GM12878 (cell line): ENCODE data around the gene UBAP1. TPM values are rescaled to one million over a fixed set of nuclear protein-coding genes. Genes with fewer than 3 reads are reported as not detected.
"Not testable (repeated sequence)": the region's sequence is repeated elsewhere in the genome, so short reads cannot be mapped to it uniquely, and the experiment has no call there.

Experiments used
- ATAC-seq: fragments of 200-7000 bp; cut with Tn5 transposase; 3 replicates; pipeline ENCODE4 v1.9.1; 2020; ENCODE audit warnings: mild to moderate bottlenecking, moderate library complexity
- BruUV-seq: library from RNA; stranded (reverse); fragments of 400-500 nt; replicated peaks from 2 replicates; lab custom pipeline; 2021; lab: Mats Ljungman, UMichigan
- CTCF ChIA-PET: fragments of 300-600 bp; sonication (Branson Sonifier 250); formaldehyde crosslinking; extraction: SDS; loops from one replicate; lab custom pipeline; 2021; ENCODE audit warnings: inconsistent platforms; lab: Yijun Ruan, JAX
- POLR2A ChIA-PET: fragments of 350-600 bp; formaldehyde crosslinking; extraction: SDS; loops from one replicate; lab custom pipeline; 2021; ENCODE audit warnings: inconsistent platforms; lab: Charles Lee
- RAD21 ChIA-PET: fragments of 300-600 bp; sonication (Branson Sonifier 250); formaldehyde crosslinking; loops from one replicate; lab custom pipeline; 2023; ENCODE audit warnings: antibody characterized with exemption; ENCODE audit not compliant: unreplicated experiment; lab: Charles Lee
- SMC1A ChIA-PET: fragments of 300-600 bp; sonication (Branson Sonifier 250); formaldehyde crosslinking; loops from one replicate; lab custom pipeline; 2023; ENCODE audit not compliant: unreplicated experiment, uncharacterized antibody; lab: Charles Lee
- DNase-seq: peaks from one replicate; pipeline ENCODE4 v3.0.0-alpha.2; 2011; ENCODE audit warnings: low read depth, low spot score
- FAIRE-seq: peaks from 3 replicates; lab custom pipeline; 2011; peaks lifted over from hg19 to GRCh38; lab: Jason Lieb, UNC
- H2AFZ ChIP-seq: 2 replicates; pipeline ENCODE4 v1.6.0; 2011; ENCODE audit warnings: low read depth, low read length, control low read depth; ENCODE audit not compliant: control insufficient read depth
- H3K27ac ChIP-seq: 2 replicates; pipeline ENCODE4 v1.5.1; 2011; ENCODE audit warnings: control low read depth; ENCODE audit not compliant: control insufficient read depth, insufficient read depth
- H3K27me3 ChIP-seq, 2 experiments: replicated peaks in 1 of 2; 2 replicates each; pipeline versions ENCODE4 v1.6.0 to v1.6.1; 2011; ENCODE audit warnings: low read length in 1 of 2; ENCODE audit not compliant: control insufficient read depth in 2 of 2, insufficient read depth in 2 of 2
- H3K36me3 ChIP-seq, 2 experiments: 2 replicates each; pipeline ENCODE4 v1.5.1; 2011; ENCODE audit warnings: low read length in 1 of 2; ENCODE audit not compliant: control insufficient read depth in 2 of 2, insufficient read depth in 2 of 2
- H3K4me1 ChIP-seq: 2 replicates; pipeline ENCODE4 v1.6.1; 2011; ENCODE audit warnings: mild to moderate bottlenecking, low read length, moderate library complexity, mixed read lengths; ENCODE audit not compliant: control insufficient read depth, insufficient read depth
- H3K4me2 ChIP-seq: 2 replicates; pipeline ENCODE4 v1.6.0; 2011; ENCODE audit warnings: control low read depth; ENCODE audit not compliant: control insufficient read depth, insufficient read depth
- H3K4me3 ChIP-seq: fragments of 200-600 bp; sonication (generic); 2 replicates; pipeline ENCODE4 v1.5.1; 2016
- H3K79me2 ChIP-seq: 2 replicates; pipeline ENCODE4 v1.6.0; 2011; ENCODE audit warnings: low read length; ENCODE audit not compliant: control insufficient read depth, insufficient read depth
- H3K9ac ChIP-seq: 2 replicates; pipeline ENCODE4 v1.8.0; 2011; ENCODE audit warnings: low read length, control low read depth, mixed read lengths; ENCODE audit not compliant: control insufficient read depth, insufficient read depth
- H3K9me3 ChIP-seq: replicated peaks from 3 replicates; pipeline ENCODE4 v1.5.1; 2011; ENCODE audit warnings: mild to moderate bottlenecking, low read length; ENCODE audit not compliant: control insufficient read depth, insufficient read depth
- H4K20me1 ChIP-seq: 2 replicates; pipeline ENCODE4 v1.6.0; 2011; ENCODE audit not compliant: control insufficient read depth, insufficient read depth
- WGBS: methylation state at CpG from one replicate; pipeline ENCODE4 v1.1.6; 2016; ENCODE audit warnings: low lambda C conversion rate; ENCODE audit not compliant: insufficient replicate concordance, insufficient coverage; ENCODE audit errors: missing lambda C conversion rate; 5-methylcytosine and 5-hydroxymethylcytosine counted together
- in situ Hi-C: fragments of 300-500 bp; cut with MboI; formaldehyde crosslinking; loops from 9 replicates; pipeline ENCODE4 v1.14.3; 2018; ENCODE audit warnings: mixed read lengths
- intact Hi-C: fragments of 100-400 bp; cut with micrococcal nuclease; formaldehyde crosslinking; loops from one replicate; pipeline ENCODE4 v1.14.2; 2022; ENCODE audit not compliant: unreplicated experiment
- polyA plus RNA-seq, 11 experiments: library from polyadenylated mRNA; depleted of rRNA in 4 of 11; unstranded in 6 of 11; stranded (reverse) in 5 of 11; fragments of >200 nt; fragmentation: Nextera tagmentation in 4 of 11; fragmentation: Illumina TruSeq in 1 of 11; extraction: Ambion mirVana in 4 of 11; extraction: Trizol in 1 of 11; gene quantifications; 1 replicate in 1 of 11; 2 replicates in 10 of 11; pipeline versions ENCODE4 v1.2.1 to v1.2.3, GENCODE V29; 2011 to 2016; ENCODE audit warnings: inconsistent platforms in 2 of 11, missing spikeins in 2 of 11, low read depth in 1 of 11
- small RNA-seq: library from RNA; depleted of rRNA; stranded (forward); fragments of <200 nt; gene quantifications from one replicate; pipeline ENCODE3, GENCODE V24; 2014
- total RNA-seq, 4 experiments: library from RNA; depleted of rRNA in 3 of 4; stranded (reverse); fragments of >200 nt in 3 of 4; fragmentation: Illumina TruSeq in 1 of 4; extraction: Trizol in 1 of 4; gene quantifications; 2 replicates each; pipeline versions ENCODE4 v1.2.1 to v1.2.3, GENCODE V29; 2013 to 2021

UBAP1 gene
- total and polyA plus RNA-seq, 10 of the 15 experiments (the other 5 are each of a cell fraction or from before 2014, with no cell fraction given): 2.1 to 47.9 (median 27.2) TPM

DNA sequence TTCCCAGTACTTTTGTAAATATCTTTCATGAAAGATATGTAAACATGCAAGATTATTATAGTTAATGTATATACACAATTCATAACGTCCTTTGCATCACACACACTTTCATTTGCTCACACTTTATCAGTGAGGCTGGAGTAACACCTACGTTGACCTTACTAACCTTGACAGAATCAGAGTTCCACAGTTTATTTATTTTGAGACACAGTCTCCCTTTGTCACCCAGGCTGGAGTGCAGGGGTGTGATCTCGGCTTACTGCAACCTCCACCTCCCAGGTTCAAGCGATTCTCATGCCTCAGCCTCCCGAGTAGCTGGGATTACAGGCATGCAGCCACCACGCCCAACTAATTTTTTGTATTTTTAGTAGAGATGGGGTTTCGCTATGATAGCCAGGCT is 122.2 kb downstream of the UBAP1 start:
- H3K27ac ChIP-seq, H3K9me3 ChIP-seq, H3K27me3 ChIP-seq, H3K4me2 ChIP-seq, BruUV-seq, ATAC-seq, CTCF ChIA-PET, intact Hi-C loops, H2AFZ ChIP-seq, H3K4me3 ChIP-seq, H3K79me2 ChIP-seq, DNase-seq, H4K20me1 ChIP-seq, H3K4me1 ChIP-seq, H3K36me3 ChIP-seq, in situ Hi-C loops, FAIRE-seq, H3K9ac ChIP-seq, POLR2A ChIA-PET: not testable (repeated sequence)
- WGBS: 96% methylated on average over 7 of the region's 7 CpGs
- ChIA-PET RAD21 (interaction anchor here (0.7 kb wide), 1 partner anchor 102 kb away, joined by 3 read pairs; no protein-coding TSS in a partner anchor), SMC1A (interaction anchor here (0.5 kb wide), 1 partner anchor 11 kb away, joined by 3 read pairs; no protein-coding TSS in a partner anchor)

Small RNA genes within 50 kb of the gene (small RNA-seq; reads per million reads assigned to genes)
- gene AL353662.3: not detected
- not detected for gene RNA5SP282
- not detected for gene RNU2-50P

Other genes with a start within 250 kb of the UBAP1 start
- 22.0 and 22.3 TPM in 2 replicates for gene UBAP2, start 130.2 kb upstream of the UBAP1 start, total RNA-seq (2014; rRNA removed)
- gene UBAP2, start 130.2 kb upstream of the UBAP1 start, total RNA-seq (2014; rRNA removed; fragmentation: Illumina TruSeq; extraction: Trizol): 20.3 and 21.9 TPM in 2 replicates
- 45.3 and 48.2 TPM in 2 replicates for gene UBAP2, start 130.2 kb upstream of the UBAP1 start, total RNA-seq (2021)
- gene UBAP2, start 130.2 kb upstream of the UBAP1 start, polyA plus RNA-seq (2011; rRNA removed): 9.5 and 22.5 TPM in 2 replicates
- 36.9 and 37.2 TPM in 2 replicates for gene UBAP2, start 130.2 kb upstream of the UBAP1 start, polyA plus RNA-seq (2014; fragmentation: Illumina TruSeq; extraction: Trizol)
- 10 to 100 TPM in 1 of 2 experiments, 1 to 10 TPM in 1; 8.5 to 11.4 TPM for gene UBAP2, start 130.2 kb upstream of the UBAP1 start, polyA plus RNA-seq (2014; fragmentation: Nextera tagmentation; extraction: Ambion mirVana)
- gene UBAP2, start 130.2 kb upstream of the UBAP1 start, polyA plus RNA-seq (2014; rRNA removed): 33.7 and 36.2 TPM in 2 replicates
- 10 to 100 TPM; 38.7 to 42.5 TPM for gene UBAP2, start 130.2 kb upstream of the UBAP1 start, polyA plus RNA-seq (2016; fragmentation: Nextera tagmentation; extraction: Ambion mirVana)
- 20.8 and 21.4 TPM in 2 replicates for gene DCAF12, start 52.3 kb upstream of the UBAP1 start, total RNA-seq (2014; rRNA removed)
- gene DCAF12, start 52.3 kb upstream of the UBAP1 start, total RNA-seq (2014; rRNA removed; fragmentation: Illumina TruSeq; extraction: Trizol): 28.7 and 30.5 TPM in 2 replicates
- 35.5 and 37.5 TPM in 2 replicates for gene DCAF12, start 52.3 kb upstream of the UBAP1 start, total RNA-seq (2021)
- gene DCAF12, start 52.3 kb upstream of the UBAP1 start, polyA plus RNA-seq (2011; rRNA removed): 48.2 and 57.6 TPM in 2 replicates
- 45.1 and 51.5 TPM in 2 replicates for gene DCAF12, start 52.3 kb upstream of the UBAP1 start, polyA plus RNA-seq (2014; fragmentation: Illumina TruSeq; extraction: Trizol)
- gene DCAF12, start 52.3 kb upstream of the UBAP1 start, polyA plus RNA-seq (2014; fragmentation: Nextera tagmentation; extraction: Ambion mirVana): 10 to 100 TPM; 11.7 TPM
- 32.6 and 33.7 TPM in 2 replicates for gene DCAF12, start 52.3 kb upstream of the UBAP1 start, polyA plus RNA-seq (2014; rRNA removed)
- 10 to 100 TPM; 48.6 to 48.7 TPM for gene DCAF12, start 52.3 kb upstream of the UBAP1 start, polyA plus RNA-seq (2016; fragmentation: Nextera tagmentation; extraction: Ambion mirVana)
- gene KIF24, start 150.2 kb downstream of the UBAP1 start, total RNA-seq (2014; rRNA removed): 6.0 and 6.7 TPM in 2 replicates
- gene KIF24, start 150.2 kb downstream of the UBAP1 start, total RNA-seq (2014; rRNA removed; fragmentation: Illumina TruSeq; extraction: Trizol): 5.7 TPM in 2 replicates
- 5.2 and 5.3 TPM in 2 replicates for gene KIF24, start 150.2 kb downstream of the UBAP1 start, total RNA-seq (2021)
- gene KIF24, start 150.2 kb downstream of the UBAP1 start, polyA plus RNA-seq (2011; rRNA removed): 4.4 and 5.0 TPM in 2 replicates
- gene KIF24, start 150.2 kb downstream of the UBAP1 start, polyA plus RNA-seq (2014; fragmentation: Illumina TruSeq; extraction: Trizol): 4.7 and 5.5 TPM in 2 replicates
- gene KIF24, start 150.2 kb downstream of the UBAP1 start, polyA plus RNA-seq (2014; fragmentation: Nextera tagmentation; extraction: Ambion mirVana): under 1 TPM; 0.58 to 0.66 TPM
- gene KIF24, start 150.2 kb downstream of the UBAP1 start, polyA plus RNA-seq (2014; rRNA removed): 4.2 and 4.5 TPM in 2 replicates
- 1 to 10 TPM; 5.8 to 6.0 TPM for gene KIF24, start 150.2 kb downstream of the UBAP1 start, polyA plus RNA-seq (2016; fragmentation: Nextera tagmentation; extraction: Ambion mirVana)
- gene NUDT2, start 150.5 kb downstream of the UBAP1 start, total RNA-seq (2014; rRNA removed): 24.8 and 24.9 TPM in 2 replicates
- 28.7 and 31.2 TPM in 2 replicates for gene NUDT2, start 150.5 kb downstream of the UBAP1 start, total RNA-seq (2014; rRNA removed; fragmentation: Illumina TruSeq; extraction: Trizol)
- 23.8 and 24.5 TPM in 2 replicates for gene NUDT2, start 150.5 kb downstream of the UBAP1 start, total RNA-seq (2021)
- gene NUDT2, start 150.5 kb downstream of the UBAP1 start, polyA plus RNA-seq (2011; rRNA removed): 46.6 and 46.8 TPM in 2 replicates
- 29.2 and 30.1 TPM in 2 replicates for gene NUDT2, start 150.5 kb downstream of the UBAP1 start, polyA plus RNA-seq (2014; fragmentation: Illumina TruSeq; extraction: Trizol)
- gene NUDT2, start 150.5 kb downstream of the UBAP1 start, polyA plus RNA-seq (2014; fragmentation: Nextera tagmentation; extraction: Ambion mirVana): 10 to 100 TPM; 54.4 to 55.1 TPM
- 27.7 and 27.8 TPM in 2 replicates for gene NUDT2, start 150.5 kb downstream of the UBAP1 start, polyA plus RNA-seq (2014; rRNA removed)
- gene NUDT2, start 150.5 kb downstream of the UBAP1 start, polyA plus RNA-seq (2016; fragmentation: Nextera tagmentation; extraction: Ambion mirVana): 10 to 100 TPM; 37.2 to 40.5 TPM
- gene MYORG, start 197.9 kb downstream of the UBAP1 start, total RNA-seq (2014; rRNA removed): 0.11 and 0.16 TPM in 2 replicates
- 0.05 and 0.09 TPM in 2 replicates for gene MYORG, start 197.9 kb downstream of the UBAP1 start, total RNA-seq (2014; rRNA removed; fragmentation: Illumina TruSeq; extraction: Trizol)
- 0.21 and 0.36 TPM in 2 replicates for gene MYORG, start 197.9 kb downstream of the UBAP1 start, total RNA-seq (2021)
- not detected in 2 replicates for gene MYORG, start 197.9 kb downstream of the UBAP1 start, polyA plus RNA-seq (2011; rRNA removed)
- 0.10 and 0.16 TPM in 2 replicates for gene MYORG, start 197.9 kb downstream of the UBAP1 start, polyA plus RNA-seq (2014; fragmentation: Illumina TruSeq; extraction: Trizol)
- under 1 TPM; 0.06 to 0.07 TPM for gene MYORG, start 197.9 kb downstream of the UBAP1 start, polyA plus RNA-seq (2014; fragmentation: Nextera tagmentation; extraction: Ambion mirVana)
- gene MYORG, start 197.9 kb downstream of the UBAP1 start, polyA plus RNA-seq (2014; rRNA removed): 0.05 and 0.15 TPM in 2 replicates
- gene MYORG, start 197.9 kb downstream of the UBAP1 start, polyA plus RNA-seq (2016; fragmentation: Nextera tagmentation; extraction: Ambion mirVana): under 1 TPM; 0.13 to 0.24 TPM